HG03280 (cell line): ENCODE data around the gene EDRF1.

Source experiments
- ATAC-seq: cut with Tn5 transposase; IDR thresholded peaks from one replicate; pipeline ENCODE4 v1.9.1; 2021; ENCODE audit warnings: mild to moderate bottlenecking, moderate library complexity; ENCODE audit not compliant: unreplicated experiment

EDRF1 gene

DNA sequence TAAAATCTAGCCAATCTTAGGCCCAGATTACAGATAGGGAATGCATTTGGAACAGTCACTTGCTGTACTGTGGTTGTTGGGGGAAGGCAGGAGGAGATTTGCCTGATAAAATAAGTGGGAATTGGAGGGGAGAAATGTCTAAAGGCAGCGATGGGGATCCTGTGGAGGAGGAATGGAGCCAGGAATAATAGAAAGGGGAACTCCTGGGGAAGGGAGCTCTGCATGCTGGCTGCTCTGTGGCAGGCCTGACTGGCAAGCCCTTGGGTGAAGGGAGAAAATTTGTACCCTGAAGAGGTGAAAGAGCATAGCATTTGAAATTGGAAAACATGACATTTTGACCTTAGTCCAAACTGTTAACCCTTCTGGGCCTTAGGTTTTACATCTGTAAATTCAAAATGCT is 42.5 kb downstream of the EDRF1 start:
- ATAC-seq = no peak

DNA sequence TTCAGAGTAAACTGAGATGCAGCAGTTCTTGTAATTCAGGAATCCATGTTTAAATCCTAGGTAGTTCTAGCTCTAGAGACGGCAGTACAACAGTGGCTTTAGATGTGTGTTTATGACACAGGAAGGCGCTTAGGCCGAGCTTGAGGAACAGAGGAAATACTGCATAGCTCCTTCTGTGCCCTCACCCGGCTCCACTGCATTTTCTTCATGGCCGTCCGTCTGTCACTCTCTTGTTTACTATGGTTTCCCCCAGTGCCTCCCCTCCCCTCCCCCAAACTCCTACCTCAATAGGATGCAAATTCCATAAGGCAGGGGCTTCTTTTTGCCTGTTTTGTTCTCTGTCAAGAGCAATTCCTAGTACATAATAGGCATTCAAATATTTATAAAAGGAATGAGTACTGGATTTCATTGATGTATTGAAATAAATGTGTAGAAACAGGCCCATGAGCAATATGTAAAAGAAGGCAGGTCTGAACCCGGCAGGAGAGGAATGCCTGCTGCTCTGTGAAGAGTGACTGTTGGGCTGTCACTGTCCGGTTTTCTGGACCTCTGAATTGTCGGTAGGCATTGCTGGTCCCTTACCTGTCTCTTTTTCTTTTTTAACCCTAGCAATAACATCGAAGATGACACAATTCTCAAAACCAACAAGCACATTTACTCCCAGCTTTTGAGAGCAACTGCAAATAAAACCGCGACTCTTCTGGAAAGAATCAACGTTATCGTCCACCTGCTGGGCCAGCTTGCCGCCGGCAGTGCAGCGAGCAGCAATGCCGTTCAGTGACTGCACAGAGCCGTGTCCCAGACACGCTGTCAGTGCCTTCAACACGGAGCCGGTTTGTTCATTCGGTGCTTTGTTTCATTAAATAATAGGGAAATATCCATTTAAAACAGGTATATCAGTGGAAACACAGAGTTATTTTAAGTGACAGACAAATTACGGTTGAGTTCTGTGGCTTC is 43.5 kb downstream of the EDRF1 start:
- no peak for ATAC-seq

GRCh38 chr10:125765835-125766234 is 46.3 kb downstream of the EDRF1 start:
- ATAC-seq = no peak

GRCh38 chr10:125766511-125766910 is 47.0 kb downstream of the EDRF1 start:
- ATAC-seq = no peak

GRCh38 chr10:125768219-125768855 is 48.8 kb downstream of the EDRF1 start:
- no peak for ATAC-seq

DNA sequence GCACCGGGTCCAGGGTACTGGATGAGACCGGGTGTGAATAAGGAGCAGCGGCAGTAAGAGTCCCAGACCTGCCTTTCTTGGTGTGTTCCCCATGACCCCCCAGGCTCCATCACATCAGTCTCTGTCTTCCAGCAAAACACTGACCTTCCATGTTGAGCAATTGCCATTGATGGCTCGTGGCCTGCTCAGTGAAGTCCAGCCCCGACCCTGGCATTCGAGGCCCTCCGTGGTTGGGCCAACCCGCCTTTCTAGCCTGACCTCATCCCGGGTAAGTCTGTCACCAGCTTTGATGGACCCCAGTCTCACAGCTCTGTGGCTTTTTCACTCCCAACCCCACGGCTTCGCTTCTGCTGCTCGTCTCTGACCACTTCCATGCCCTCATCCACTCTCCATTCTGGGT is 49.7 kb downstream of the EDRF1 start:
- ATAC-seq = no peak

DNA sequence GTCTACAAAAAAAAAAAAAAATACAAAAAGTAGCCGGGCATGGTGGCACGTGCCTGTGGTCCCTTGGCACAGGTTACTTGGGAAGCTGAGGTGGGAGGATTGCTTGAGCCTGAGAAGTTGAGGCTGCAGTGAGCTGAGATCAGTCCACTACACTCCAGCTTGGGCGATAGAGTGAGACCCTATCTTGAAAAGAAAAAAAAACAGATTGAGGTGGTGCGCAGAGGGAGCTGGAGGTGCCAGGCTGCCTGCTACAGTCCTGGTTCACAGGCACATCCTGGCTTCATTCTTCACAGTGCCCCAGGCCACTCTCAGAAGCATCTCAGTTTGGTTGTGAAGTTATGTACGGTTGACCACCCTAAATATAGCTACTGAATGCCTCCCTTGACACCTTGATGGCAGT is 51.3 kb downstream of the EDRF1 start:
- no peak for ATAC-seq

GRCh38 chr10:125772112-125772863 is 52.8 kb downstream of the EDRF1 start:
- ATAC-seq = no peak

DNA sequence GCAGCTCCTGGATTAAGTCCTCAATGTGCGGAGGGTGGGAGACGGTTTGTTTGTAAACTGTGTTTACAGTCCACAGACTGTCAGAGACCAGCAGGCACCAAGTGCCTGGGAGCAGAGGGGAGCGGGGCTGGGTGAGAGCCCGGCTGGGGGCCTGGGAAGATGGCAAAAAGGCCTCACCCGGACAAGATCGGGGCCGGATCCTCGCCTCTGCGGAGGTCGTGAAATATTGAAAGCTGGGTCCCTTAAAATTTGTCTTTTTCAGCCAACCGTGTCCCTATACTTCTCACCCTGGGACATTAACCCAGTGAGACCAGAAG is 53.3 kb downstream of the EDRF1 start:
- ATAC-seq = no peak

GRCh38 chr10:125773687-125774543 is 54.4 kb downstream of the EDRF1 start:
- no peak for ATAC-seq

- no peak for ATAC-seq
Measured at GRCh38 chr10:125774581-125775191, 55.2 kb downstream of the EDRF1 start.

DNA sequence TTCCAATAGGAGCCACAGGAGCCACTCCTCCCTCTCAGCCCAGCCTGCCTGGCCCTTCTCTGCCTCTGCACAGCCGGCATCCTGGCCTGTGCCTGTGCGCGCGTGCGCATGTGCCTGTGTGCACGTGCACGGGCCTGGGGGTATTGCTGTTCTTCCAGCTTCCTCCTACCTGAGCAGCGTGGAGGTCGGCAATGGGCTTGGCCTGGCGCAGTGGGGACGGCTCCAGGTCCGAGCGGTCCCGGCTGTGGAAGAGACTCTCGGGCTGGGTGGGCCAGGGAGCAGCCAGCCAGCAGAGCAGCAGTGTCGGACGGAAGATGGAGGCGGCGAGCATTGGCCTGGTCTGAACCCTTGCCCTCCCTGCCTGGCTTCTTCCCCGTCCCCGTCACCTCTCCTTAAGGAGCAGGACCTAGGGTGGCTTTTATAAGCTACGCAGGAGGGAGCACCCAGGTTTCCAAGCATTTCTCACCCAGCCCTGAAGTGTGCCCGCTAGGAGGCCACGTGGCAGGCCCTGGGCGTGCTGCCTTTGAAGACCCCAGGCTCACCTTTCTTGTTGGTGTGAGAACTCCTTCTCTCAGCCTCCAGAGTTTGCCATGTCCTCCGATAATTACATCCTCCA is 56.1 kb downstream of the EDRF1 start, which contains the start of gene MMP21:
MMP21 (minus strand) TSS at position 331 of the 616 bp plus-strand sequence; CDS start at position 331, 0 bp downstream.
- no peak for ATAC-seq

DNA sequence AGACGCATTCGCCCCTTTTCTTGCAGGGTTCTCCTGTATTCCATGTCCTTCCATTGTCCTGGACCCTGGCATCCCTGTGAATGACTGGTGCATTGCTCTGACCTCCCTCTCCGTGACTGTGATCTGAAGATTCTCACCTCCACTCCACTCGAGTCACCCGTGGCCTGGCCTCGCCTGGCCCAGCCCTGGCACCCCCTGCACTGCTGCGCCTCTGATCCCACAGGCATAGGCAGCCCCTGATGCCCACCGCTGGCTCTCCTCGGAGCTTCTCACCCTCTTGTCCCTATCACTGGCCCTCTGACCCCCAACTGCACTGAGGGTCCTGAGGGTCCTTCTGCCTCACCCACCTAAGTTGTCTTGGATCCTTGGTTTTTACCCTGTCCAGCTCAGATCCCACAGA is 58.3 kb downstream of the EDRF1 start:
- no peak for ATAC-seq

- ATAC-seq = no peak
Measured at GRCh38 chr10:125778556-125778955, 59.0 kb downstream of the EDRF1 start.

DNA sequence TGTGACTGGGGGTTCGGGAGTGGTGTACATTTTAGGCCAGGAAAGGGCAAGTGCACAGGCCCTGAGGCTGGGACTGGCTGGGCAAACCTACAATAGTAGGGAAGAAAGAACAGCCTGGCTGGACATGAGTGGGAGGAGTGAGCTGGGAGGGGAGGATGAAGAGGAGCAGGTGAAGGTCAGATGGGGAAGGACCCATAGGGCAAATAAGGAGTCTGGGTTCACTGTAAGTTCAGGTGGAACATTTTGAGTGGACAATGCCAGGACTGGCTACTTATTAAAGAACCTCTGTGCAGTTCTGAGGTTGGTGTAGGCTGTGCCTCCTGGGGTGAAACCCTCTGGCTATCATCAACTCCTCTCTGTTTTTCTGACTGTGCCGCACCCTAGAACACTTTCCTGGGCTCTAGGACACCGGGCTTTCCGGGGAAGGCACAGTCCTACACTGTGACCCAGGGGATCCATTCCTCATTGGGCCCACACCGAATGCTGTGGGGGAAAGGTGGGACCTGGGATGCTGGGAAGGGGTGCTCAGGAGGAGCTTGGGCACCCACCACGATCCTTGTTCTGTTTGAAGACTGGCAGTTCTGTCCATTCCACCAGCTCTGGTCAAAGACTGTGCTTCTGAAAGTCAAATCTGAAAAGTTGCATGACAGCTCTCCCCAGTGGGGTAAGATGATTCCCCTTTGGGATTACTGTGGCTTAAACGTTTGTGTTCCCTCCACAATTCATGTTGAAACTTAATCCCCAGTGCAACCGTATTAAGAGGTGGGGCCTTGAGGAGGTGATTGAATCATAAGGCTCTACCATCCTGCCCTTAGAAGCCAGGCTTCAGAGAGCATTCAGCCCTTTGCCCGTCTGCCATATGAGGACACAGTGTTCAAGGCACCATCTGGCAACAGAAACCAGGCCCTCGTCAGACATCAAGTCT is 60.2 kb downstream of the EDRF1 start:
- ATAC-seq = no peak

GRCh38 chr10:125781374-125781773 is 61.9 kb downstream of the EDRF1 start:
- no peak for ATAC-seq

GRCh38 chr10:125782054-125782453 is 62.5 kb downstream of the EDRF1 start:
- no peak for ATAC-seq

DNA sequence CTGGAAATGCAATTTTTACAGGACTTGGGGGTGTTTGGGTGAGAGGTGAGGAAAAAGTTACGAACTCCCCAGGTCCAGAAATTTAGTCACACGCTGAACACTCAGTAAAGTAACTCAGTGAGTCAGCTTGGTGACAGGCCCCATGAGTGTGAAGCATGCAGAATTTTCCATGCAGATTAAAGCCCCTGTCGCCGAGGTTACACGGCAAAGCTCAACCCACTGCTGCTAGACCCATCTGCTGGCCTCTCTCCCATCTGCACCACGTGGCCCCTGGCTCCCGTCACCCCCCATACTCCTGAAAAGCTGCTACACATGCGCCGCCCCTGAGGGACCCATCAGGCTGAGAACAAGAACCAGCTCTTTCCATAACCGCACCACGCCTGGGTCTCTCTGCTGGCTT is 63.1 kb downstream of the EDRF1 start:
- no peak for ATAC-seq

DNA sequence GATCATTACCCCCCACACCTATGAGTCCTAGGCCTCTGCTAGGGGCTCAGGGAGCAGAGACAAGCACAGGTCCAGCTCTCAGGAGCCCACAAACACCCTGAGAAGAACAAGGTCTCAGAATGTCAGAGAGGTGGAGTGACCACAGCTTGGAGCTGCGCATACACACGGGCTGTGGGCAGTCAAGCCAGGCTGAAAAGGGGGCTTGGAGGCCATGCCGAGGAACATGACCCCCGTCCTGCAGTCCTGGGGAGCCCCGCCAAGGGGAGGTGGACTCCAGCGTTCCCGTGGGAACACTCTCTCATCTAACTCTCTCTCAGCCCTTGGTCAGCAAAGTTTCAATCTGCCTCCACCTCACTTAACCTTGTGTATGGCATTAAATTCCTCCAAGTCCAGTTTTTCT is 63.9 kb downstream of the EDRF1 start:
- ATAC-seq = no peak
